ENCODE results near the gene NUP50.

NUP50 gene

DNA sequence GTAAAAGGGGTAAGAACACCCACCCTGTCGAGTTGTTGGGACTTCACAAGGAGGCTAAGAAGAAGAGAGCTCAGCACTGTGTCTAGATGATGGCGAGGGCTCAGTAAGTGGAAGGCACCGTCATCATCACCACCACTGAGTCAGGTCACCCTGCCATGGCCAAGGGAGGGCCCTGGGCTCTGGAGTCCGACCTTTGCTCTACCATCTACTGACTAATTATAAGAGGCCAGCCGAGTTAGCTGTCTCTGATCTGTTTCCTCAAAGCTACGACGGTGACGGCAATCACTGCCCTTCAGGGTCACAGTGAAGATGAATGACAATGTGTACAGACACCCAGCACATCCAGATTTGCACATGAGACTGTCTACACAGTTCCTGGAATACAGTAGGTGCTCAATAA, 47.7 kb downstream of the NUP50 start:
- no peak for DNase-seq

DNA sequence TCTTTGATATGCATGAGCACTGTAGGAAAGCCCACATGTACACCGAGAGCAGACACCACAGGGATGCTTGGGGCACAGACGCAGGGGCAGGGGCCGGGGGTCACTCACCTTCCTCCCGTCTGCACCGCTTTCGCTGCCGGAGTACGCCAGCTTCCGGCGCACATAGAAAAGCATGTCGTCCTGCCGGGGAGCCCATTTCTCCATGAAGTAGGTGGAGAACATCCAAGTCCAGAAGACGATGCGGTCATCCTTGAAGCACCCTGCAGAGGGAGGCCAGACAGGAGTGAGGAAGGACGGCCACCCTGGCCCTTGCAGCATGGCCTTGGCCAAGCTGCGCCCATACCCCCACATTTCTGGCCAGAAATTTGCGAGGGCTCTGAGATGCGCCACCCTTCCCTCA, 48.1 kb downstream of the NUP50 start:
- DNase-seq = no peak

DNA sequence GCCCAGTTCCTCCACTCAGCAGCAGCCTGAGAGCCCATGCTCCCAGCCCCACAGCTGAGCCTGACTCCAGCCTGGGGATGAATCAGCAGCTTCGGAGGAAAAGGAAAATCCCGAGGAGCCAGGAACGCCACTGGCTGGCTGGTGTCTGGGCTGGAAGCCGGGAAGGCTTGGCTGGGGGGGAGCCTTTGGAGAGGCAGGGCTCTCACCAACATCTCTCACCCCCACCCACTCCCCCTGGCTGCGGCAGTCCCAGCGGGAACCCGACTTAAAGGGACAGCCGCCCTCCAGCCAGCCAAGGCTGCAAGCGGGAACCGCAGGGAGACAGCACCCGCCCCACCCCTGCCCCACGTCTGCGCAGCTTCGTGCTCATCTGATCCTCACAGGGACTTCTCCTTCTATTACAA, 48.6 kb downstream of the NUP50 start:
- no peak for DNase-seq

DNA sequence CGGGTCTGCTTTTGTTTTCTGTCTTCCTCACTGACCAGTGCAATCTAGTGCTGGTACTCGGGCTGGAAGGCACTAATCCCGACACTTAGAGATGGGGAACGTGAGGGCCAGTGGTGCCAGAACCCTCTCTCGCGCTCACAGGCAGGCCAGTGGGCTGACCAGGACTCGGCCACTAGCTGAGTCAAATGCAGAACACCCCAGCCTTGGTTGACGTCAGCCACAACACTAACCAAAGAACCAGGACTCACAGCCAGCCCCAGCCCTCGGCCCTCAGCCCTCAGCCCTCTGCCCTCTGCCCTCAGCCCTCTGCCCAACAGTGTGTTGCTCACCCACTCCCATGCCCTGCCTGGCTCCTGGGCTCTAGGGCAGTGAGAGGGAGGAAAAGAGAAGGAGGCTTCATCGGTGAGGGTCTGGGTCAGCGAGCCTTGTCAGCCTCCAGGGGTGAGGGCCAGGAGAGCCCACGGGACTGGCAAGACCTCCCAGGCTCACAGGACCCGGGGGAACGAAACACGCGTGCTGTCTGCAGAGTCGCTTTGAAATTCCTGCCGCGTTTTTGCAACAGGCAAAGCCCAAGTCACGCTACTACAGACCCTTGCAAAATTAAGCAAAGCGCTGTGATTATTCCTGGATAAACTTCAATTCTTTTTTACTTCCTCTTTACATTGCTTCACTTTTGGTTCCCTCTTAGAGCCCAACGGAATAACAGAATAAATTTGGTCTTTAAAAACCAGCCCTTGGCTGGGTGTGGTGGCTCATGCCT, 49.4 kb downstream of the NUP50 start:
- no peak for DNase-seq

DNA sequence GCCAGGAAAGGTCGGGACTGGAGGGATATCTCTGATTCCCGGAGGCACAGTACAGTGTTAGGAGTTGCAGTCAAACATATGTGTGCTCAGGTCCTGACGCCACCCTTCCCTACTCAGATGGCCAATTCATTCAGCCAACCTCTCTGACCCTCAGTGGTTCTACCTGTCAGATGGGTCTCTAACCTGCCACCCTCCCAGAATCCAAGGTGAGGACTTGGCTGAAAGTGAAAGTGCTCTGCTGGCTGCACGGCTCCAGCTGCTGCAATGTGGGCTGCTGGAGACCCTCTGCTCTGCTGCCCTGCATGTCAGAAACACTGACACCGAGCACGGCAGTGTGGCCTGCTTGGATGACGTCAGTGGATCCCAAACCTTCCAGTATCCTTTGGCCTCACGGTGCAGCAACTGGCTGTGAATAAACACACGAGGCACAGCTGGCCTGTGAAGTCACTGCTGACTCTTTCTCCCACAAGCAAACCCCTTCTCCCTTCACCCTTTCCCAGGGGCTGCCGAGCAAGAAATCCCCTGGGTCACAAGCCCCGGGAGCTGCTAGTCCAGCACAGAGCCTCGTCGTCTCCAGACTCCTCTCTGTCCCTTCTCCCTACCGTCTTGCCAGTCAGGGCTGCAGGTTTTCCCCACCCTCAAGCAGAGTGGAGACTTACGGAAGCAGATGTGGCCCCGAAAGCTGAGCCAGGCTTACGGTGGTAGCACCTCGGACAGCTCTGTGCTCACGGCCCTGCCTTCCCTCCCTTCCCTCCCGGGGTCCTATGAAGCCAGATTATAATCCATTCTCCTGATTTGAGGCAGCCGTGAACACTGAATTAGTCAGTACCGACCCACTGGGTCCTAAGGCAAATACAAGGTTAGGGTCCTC, 52.6 kb downstream of the NUP50 start:
- no peak for DNase-seq

DNA sequence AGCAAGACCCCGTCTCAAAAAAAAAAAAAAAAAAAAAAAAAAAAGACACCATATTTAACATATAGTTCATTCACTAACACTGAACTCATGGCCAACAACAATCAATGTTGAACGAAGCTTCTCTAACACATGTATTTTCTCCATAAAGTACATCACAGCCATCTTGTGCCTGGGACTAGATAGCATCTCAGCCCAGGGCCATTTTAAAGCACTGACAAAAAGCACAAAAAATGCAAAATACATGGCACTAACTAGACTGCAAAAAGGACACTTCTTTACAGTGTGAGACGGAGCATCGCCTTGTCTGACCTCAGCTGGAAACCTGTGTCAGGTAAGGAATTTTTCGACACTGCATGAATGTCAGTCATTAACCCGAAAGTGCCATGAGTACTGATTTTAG, 53.6 kb downstream of the NUP50 start:
- DNase-seq = no peak

DNA sequence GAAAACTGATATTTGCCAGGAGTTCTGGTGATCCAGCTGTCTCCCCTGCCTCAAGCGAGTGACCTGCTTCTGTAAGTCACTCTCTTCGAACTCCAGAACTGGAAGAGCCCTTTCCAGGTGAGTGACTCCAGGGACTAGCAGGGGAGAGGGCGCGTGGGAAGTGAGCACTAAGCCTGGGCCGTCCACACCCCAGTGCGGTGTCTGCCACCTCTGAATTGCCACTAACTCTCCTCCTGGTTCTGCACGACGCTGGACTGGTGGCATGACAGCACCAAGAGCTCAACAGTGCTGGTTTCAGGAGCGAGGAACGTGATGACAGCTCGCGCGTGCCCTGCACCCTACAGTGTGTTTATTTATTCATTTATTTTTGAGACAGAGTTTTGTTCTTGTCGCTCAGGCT, 54.1 kb downstream of the NUP50 start:
- no peak for DNase-seq

DNA sequence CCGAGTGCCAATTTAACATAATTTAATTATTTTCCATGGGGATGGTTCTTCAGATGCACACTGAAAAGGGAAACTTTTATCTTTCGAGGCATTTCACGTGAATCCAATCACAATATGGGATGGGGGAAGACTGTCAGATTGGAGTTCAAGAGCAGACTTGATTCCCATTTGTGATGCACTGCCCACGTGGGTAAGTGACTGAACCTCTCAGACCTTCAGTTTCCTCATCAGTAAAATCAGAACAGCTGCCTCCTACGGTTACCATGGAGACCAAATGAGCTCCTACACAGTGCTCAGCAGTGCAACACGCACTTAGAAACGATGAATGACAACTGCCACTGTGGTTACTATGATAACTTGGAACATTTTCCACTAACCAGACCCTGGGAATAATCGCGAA, 55.3 kb downstream of the NUP50 start:
- DNase-seq = no peak

DNA sequence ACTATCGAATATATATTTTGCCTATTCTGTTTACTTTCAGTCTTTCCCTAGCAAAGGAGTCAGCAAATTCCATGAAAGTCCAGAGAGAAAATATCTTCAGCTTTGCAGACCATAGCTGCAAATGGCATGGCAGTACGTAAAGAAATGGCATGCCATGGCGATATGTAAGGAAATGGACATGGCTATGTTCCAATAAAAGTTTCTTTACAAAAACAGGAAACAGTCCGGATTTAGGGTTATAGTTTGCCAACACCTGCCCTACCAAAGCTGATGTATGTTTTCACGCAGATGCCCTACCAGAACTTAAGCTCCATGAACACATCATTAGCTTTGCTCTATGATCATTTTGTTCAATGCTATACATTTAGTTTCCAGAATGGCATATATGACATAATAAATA, 57.5 kb downstream of the NUP50 start:
- no peak for DNase-seq

DNA sequence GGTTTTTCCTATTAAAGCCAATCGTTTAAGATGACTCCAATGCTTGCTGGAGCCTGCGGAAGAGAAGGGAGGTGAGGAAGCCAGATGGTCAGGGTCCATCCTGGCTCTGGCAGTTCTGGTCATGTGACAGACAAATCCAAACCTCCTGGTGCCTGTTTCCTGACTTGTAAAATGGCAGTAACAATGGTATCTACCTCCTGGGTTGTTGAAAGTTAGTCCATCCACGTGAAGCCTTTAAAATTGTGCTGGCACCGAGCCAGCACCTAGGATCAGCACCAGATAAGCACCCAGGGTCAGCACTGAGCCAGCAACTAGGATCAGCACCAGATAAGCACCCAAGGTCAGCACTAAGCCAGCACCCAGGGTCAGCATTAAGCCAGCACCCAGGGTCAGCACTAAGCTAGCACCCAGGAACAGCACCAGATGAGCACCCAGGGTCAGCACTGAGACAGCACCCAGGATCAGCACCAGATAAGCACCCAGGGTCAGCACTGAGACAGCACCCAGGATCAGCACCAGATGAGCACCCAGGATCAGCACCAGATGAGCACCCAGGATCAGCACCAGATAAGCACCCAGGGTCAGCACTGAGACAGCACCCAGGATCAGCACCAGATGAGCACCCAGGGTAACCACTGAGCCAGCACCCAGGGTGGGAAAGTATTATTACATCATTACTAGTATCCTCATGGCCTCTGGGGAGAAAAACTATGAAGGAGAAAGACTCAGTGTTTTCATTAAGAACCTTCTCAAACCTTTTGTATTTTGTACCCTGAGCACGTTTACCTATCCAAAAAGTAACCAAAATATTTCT, 59.8 kb downstream of the NUP50 start:
- DNase-seq = no peak

DNA sequence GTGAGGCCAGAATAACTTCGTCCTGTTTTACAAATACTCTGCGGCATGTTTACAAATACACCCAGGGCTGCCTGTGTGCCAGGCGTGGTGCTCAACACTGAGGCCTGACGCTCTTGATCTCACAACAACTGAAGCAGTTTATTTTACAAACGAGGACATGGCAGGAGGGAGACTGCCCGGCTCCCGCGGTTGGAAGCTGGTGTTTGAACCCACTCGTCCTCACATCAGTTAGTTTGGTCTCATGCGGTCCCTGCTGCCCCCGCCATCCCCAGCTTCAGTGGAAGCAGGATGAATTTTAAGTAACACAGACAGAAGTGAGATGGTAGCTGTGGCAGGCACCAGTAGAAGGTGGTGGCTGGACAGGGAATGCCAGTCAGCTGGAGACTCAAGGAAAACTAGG, 60.6 kb downstream of the NUP50 start:
- no peak for DNase-seq

DNA sequence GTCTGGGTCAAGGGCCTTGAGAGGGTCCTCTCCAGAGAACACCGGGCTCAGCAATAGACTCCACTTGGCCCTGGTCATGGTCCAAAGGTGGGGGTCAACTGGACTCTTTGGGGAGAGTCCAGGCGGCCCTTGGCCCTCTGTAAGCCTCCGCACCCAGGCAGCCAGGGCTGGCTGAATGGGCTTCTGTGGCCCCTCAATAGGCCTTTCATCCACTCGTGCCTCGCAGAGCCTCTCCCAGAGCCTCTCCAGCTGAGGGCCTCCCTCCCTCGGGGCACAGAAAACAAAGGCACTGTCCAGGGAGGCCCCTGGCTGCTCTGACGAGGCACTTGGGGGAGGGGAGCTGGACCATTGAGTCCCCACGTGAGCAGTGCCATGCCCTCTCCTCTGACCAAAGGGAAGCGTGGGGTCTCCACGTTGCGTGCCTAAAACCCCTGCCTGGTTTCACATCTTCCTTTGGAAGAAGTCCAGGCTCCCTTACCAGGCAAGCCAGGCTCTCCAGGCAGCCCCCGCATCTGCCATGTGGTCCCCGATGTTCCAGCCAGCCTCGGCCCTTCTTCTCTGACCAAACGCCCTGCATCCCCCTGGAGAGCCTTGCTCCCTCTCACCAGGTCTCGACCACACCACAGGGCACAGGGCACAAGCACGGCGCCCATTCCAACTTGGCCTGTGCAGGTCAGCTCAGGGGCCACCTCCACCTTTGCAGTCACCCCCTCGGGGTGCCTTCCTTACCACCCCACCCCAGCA, 61.4 kb downstream of the NUP50 start:
- no peak for DNase-seq

DNA sequence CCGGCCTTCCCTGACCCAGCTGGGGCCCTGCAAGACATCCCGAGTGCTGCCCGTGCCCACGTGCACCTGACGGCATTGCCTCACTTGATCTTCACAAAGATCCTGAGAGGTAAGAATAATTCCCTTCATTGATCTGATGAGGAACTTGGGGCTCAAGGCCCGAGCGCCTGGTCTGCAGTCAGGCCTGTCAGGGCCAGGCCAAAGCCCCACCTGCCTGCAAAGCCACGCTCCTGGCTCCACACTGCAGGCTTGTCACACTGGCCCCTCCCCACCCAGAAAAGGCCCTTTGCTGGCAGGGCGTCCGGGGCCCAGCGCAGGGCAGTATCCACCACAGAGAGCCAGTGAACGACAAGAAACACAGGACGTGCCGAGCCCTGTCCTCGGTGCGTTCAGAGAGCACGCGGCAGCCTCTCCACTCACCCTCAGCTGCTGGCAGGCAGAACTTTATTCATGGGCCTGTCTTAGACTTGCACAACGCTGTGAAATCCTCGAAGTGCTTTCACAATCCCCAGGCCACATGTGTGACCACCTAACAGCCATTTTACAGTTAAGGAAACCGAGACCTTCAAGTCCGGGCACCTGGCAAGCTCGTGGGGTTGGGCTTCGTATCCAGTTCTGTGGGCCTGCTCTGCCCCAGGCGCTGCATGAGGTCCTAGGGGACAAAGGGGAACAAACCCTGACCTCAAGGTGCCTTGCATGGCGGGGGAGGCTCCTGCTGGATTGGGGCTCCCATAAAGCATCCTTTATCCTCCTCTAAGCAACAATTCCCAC, 62.2 kb downstream of the NUP50 start:
- DNase-seq = no peak

DNA sequence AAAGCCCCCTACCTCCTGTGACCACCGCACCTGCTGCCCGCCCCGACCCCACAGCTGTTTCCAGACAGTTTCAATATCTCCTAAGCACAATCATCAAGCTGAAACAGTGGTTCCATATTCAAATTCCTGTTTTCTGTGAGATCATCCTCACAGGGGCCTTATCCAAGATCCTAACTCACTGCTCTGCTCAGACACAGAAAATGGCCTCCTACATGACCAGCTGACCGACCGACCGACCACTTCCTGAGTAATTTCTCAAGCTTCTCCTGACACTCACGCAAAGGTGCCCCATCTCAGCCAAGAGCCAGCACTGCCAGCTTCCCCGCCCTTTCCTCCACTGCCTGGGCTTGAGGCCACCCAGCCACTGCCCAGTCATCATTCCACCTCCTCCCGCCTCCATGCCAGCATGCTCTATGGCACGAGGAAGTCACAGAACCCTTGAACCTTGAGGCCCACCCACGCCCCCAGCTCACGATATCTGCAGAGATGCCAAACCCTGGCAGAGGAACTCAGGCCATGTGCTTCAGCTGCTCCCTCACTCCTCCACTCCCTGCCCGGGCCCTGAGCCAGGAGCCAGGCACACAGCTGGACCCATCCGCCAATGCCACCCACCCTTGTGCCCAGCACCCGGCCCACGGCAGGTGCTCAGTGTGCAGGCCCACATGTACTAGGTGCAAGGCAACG, 62.9 kb downstream of the NUP50 start:
- no peak for DNase-seq

DNA sequence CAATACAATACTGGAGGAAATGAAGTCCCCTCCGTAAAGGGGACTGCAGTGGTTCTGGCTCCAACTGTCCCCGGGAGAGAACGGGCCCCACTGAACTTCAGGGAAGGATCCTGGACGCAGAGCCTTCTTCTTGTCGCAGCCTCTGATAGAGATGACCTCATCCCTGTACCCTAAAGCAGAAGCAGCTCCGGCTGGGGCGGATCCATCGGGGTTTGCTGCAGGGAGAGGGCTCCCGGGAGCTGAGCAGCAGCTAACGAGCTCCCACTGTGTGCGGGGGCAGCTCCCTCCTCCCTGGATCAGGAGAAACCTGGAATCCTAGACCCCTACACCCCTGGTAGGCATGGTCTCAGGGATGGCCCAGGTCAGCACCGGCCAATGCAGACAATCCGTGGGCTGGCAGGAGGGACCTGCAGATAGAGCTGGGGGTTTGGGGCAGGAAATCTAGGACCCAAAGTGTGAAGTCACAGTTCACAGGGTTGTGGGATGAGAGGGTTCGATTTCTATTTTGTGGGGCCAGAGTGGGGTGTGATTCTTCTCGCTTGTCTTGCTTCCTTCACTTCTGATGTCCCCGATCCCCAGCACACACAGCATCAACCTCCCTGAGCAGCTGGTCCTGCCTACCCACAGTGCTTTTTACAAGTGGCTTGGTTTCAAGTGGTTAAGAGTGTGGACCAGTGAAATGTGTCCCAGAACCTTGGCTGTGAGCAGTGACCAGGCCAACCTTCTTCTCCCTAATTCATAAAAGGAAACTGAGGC, 64.1 kb downstream of the NUP50 start:
- no peak for DNase-seq

DNA sequence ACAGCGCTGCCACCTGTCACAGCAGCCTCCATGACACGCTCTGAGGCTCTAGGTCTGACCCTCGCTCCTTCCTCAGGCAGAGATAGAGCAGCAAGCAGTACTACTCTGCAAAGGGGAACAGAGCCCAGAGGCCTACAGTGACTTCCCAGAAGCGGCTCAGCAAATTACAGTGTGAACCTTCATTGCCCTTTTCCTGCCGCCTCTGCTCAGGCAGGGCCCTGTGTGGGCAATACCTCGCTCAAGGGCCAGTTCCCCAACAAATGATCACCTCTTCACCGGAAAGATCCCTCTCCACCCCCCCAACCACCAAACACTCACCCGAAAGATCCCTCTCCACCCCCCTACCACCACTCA, 64.7 kb downstream of the NUP50 start:
- DNase-seq = no peak

DNA sequence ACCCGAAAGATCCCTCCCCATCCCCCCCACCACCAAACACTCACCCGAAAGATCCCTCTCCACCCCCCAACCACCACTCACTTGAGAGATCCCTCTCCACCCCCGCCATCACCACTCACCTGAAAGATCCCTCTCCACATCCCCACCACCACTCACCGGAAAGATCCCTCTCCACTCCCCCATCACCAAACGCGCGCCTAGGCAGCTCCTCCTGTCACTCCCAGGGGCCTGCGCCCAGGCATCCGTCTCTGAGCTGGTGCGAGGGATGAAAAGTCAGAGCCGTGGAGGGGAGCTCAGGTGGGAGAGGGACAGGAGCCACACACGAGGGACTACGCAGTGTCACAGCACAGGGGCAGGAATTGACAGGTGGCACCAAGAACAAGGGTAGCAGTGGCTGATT, 65.5 kb downstream of the NUP50 start:
- no peak for DNase-seq

DNA sequence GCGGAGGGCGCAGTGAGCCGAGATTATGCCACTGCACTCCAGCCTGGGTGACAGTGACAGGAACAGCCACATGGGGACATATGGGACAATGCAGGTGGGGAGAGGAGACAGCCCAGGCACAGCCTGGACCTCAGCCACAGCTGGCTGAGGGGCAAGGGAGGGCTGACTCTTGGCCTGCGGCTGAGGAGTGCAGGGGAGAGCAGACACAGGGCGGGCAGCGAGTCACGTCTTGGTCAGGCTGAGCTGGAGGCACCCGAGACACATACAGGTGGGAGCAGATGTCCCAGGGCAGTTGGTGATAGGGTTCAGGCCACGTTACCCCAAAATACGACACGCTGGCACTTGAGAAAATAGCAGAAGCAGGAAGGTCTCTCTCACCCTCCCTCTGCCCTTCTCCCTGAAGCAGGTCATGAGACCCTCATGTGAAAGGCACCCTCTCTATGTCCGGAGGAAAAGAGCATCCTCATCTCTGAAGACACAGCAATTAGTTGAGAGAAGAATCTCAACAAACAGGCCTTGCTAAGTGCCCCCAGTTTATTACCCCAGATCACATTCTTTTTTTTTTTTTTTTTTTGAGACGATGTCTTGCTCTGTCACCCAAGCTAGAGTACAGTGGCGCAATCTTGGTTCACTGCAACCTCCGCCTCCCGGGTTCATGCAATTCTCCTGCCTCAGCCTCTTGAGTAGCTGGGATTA, 66.4 kb downstream of the NUP50 start:
- DNase-seq = no peak

DNA sequence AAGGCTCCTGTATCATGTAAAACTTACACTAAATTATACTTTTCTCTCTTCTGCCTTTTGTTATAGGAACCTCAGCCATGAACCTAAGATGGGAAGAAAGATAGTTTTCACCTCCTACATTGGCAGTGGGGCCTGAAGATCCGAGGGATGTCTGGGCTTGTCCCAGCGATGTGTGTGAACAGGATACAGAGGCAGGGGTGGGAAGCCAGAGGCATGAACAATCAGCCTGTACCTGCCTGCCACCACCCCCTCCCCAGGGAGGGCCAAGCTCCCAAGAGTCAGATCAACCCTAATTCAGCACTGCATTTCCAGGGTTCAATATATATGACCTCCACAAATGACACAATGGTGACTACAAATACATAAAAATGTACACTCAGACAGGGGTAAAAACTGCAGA, 67.6 kb downstream of the NUP50 start:
- no peak for DNase-seq

DNA sequence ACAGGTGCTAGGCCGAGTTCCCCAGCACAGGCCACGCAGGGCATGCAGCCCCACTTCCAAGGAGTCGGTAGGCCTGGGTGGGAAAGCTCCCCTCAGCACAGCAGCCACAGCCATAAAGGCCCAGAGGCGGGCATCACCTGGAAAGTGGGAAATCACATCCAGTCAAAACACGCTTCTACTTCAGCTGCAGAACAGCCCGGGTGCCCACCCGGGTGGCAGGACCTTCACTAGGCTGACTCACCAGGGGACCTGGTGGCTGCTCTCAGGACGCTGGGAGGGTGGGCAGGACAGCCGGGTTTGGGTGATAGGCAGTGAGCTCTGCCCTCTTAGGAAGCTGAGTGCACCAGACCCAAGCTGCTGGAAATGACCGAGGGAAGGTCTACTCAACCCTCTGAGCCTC, 69.7 kb downstream of the NUP50 start:
- DNase-seq = no peak

Data from NCI-H2029 treated with DMSO at 0.1 percent for 48 hours (cell line).